AG04449 (cell line): Measurements from ENCODE around the gene CORO2B.

Source experiments
- CTCF ChIA-PET: fragments of 350-600 bp; formaldehyde crosslinking; extraction: SDS; loops from one replicate; lab custom pipeline; 2021; ENCODE audit warnings: antibody characterized with exemption; lab: Yijun Ruan, JAX
- POLR2A ChIA-PET: fragments of 400-600, 350-600 bp; formaldehyde crosslinking; extraction: SDS; loops from one replicate; lab custom pipeline; 2020; ENCODE audit warnings: antibody characterized with exemption, inconsistent platforms; lab: Yijun Ruan, JAX
- DNase-seq: peaks from one replicate; pipeline ENCODE4 v3.0.0-alpha.2; 2010; ENCODE audit warnings: low read depth, low spot score
- H3K4me3 ChIP-seq: 2 replicates; pipeline ENCODE4 v1.5.1; 2011; ENCODE audit warnings: low read depth, mild to moderate bottlenecking, control low read depth, low read length
- TF ChIP-seq, protein P1 (sequence below): IDR thresholded peaks from one replicate; pipeline ENCODE4 v1.5.1; 2011; ENCODE audit warnings: mild to moderate bottlenecking, moderate library complexity, low read length, control low read depth, inconsistent platforms; ENCODE audit not compliant: insufficient read depth; ENCODE audit errors: missing control alignments

Gene CORO2B

DNA sequence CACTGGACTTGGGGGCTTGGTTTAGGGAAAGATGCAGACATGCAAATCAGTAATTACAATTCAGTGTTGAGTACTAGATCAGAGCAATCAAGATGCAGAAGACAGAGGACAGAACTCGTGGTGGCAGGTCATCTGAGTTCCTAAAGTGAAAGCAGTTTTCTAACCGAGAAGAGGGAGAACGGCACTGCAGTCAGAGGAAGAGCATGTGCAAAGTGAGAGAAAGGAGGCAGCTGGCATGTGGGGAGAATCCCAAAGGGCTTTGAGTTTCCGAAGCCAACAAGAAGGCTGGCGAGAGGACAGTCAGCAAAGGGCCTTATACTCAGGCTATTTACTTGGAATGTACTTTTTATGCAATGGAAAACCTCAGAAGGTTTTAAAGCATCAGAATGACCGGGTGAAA is 154.9 kb downstream of the CORO2B start:
- CTCF ChIA-PET = interaction anchor here (1.6 to 3.1 kb wide), 2 partner anchors 13 to 142 kb away, joined by 4 to 12 read pairs; no protein-coding TSS in a partner anchor
- H3K4me3 ChIP-seq = no peak overlapping the region
- POLR2A ChIA-PET = no interaction called here
- DNase-seq = no peak
- TF ChIP-seq, protein P1, sequence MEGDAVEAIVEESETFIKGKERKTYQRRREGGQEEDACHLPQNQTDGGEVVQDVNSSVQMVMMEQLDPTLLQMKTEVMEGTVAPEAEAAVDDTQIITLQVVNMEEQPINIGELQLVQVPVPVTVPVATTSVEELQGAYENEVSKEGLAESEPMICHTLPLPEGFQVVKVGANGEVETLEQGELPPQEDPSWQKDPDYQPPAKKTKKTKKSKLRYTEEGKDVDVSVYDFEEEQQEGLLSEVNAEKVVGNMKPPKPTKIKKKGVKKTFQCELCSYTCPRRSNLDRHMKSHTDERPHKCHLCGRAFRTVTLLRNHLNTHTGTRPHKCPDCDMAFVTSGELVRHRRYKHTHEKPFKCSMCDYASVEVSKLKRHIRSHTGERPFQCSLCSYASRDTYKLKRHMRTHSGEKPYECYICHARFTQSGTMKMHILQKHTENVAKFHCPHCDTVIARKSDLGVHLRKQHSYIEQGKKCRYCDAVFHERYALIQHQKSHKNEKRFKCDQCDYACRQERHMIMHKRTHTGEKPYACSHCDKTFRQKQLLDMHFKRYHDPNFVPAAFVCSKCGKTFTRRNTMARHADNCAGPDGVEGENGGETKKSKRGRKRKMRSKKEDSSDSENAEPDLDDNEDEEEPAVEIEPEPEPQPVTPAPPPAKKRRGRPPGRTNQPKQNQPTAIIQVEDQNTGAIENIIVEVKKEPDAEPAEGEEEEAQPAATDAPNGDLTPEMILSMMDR = no peak

DNA sequence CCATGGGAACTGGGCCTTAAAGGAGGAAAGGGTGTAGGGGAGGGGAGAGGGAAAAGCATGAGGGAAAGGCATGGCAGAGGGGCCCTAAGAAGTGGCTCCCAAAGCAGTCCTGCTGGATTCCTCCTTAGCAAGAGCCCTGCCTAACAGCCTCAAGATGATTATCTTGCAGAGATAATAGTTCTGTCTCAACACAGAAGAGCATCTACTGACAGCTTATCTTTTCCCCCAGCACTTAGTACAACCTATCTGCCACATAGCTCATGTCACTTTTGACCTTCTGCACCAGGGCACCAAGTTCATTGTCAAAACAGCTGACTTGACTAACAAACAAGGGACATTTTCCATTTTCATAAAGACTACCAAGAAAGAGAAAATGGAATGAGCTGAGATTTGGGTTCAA is 155.6 kb downstream of the CORO2B start:
- TF ChIP-seq, protein P1 = no peak
- no peak overlapping the region for H3K4me3 ChIP-seq
- no peak for DNase-seq
- ChIA-PET POLR2A (no interaction called here), CTCF (interaction anchor here (1.3 to 3.1 kb wide), 5 partner anchors 8 to 190 kb away, joined by 4 to 12 read pairs (median 5); no protein-coding TSS in a partner anchor)

DNA sequence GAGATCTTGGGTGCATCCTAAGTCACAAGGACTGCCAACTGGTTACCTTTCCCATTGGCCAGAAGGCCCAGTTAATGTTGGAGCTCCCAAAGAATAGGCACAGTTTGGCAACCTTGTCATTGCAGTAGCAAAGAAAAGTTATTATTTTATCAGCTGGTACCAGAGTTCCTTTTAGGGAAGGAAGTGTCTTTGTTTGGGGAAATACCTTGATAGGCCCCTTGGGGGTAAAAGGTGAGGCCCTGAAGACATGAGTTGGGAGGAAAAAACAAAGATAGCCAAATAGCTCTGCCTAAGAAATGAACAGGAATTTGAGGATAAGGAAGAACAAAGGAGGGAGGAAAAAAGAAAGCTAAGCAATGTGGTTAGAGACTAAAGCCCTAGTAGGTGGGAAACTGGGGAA is 156.1 kb downstream of the CORO2B start:
- no peak overlapping the region for H3K4me3 ChIP-seq
- TF ChIP-seq, protein P1 = no peak
- CTCF ChIA-PET = interaction anchor here (1.3 to 3.1 kb wide), 5 partner anchors 9 to 190 kb away, joined by 4 to 12 read pairs (median 5); no protein-coding TSS in a partner anchor
- no peak for DNase-seq
- POLR2A ChIA-PET = no interaction called here

DNA sequence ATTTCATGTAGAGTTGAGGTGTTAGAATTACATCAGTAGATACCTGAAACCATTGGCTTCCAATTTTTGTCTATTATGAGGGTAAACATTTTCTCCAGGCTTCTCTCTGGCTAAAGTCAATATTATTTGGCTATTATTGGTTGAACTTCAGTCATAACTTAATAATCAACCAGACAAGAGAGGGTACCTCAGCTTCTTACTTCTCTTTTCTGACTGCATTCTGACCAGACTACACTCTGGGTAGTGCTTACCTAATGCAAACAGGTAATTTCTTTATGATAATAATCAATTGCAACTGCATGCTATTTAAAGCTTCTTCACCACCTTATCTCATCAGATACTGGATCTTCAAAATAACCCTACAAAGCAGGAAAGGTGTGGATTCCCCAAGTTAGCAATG is 156.8 kb downstream of the CORO2B start:
- ChIA-PET POLR2A (no interaction called here), CTCF (interaction anchor here (1.3 to 3.1 kb wide), 3 partner anchors 10 to 176 kb away, joined by 5 to 12 read pairs (median 5); no protein-coding TSS in a partner anchor)
- TF ChIP-seq, protein P1 = no peak

DNA sequence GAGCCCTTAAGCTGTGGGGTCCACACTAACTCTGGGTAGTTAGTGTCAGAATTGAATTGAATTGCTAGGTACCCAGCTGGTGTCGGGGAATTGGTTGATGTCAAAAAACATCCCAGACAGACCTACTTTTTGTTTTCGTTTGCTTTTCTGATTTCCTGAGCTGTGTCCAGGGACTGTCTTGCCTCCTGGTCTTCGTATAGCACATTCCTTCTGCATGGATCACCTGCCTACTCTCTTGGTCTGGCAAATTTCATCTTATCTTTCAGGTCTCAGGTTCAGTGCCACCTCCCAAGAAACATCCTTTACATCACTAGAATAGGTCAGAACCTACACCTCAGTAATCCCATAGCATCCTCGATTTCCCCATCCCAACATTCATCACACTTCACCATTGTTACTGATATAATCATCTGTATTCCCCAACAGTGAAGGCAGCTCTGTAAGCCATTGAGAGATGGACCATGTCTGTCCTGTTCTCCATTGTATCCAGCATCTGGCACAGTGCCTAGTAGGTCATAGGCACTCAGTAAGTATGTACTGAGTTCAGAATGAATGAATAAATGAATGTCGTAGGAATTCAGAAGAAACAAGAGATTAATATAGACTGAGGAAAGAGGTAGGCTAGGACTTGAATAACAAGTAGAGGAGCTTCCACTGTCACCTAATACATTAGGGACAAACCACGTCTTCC is 160.7 kb downstream of the CORO2B start:
- POLR2A ChIA-PET = no interaction called here
- TF ChIP-seq, protein P1 = no peak
- CTCF ChIA-PET = interaction anchor here (0.6 to 2.2 kb wide), 4 partner anchors 8 to 179 kb away, joined by 3 to 10 read pairs (median 4); no protein-coding TSS in a partner anchor
- H3K4me3 ChIP-seq = no peak overlapping the region
- no peak for DNase-seq

More for the DNA sequence above, 156.8 kb downstream of the CORO2B start:
- H3K4me3 ChIP-seq = no peak overlapping the region
- no peak for DNase-seq

DNA sequence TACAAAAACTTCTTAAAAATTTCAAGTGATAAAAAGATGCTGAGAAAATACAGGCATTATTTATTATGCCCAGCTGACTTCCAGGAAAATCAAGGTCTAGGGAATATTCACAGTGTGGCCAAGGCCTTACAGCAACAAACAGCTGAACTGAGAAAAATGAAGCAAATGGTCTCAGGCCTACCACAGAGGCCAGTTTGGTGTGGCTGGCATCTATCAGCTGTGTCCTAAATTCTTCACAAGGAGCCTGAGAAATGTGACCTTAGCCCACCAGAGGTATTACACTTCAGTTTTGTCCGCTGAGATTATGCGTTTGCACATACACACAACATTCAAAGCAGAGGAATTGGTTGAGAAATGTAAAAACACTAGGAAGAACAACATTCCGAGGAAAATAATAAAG is 164.5 kb downstream of the CORO2B start:
- TF ChIP-seq, protein P1 = no peak
- no peak for DNase-seq
- ChIA-PET CTCF (no interaction called here), POLR2A (no interaction called here)
- no peak overlapping the region for H3K4me3 ChIP-seq
